ENCODE data around the gene CANX.

Gene CANX

GRCh38 chr5:179749857-179750508 is 51.2 kb downstream of the CANX start:
- TF ChIP-seq CTCF (IDR thresholded peaks at IDR 0.05), result no peak

GRCh38 chr5:179753971-179754370 is 55.2 kb downstream of the CANX start:
- no peak for TF ChIP-seq CTCF (IDR thresholded peaks at IDR 0.05)

GRCh38 chr5:179755022-179755421 is 56.3 kb downstream of the CANX start:
- no peak for TF ChIP-seq CTCF (IDR thresholded peaks at IDR 0.05)

GRCh38 chr5:179758955-179759354 is 60.2 kb downstream of the CANX start:
- TF ChIP-seq CTCF (IDR thresholded peaks at IDR 0.05), result no peak

GRCh38 chr5:179759581-179760551 is 61.1 kb downstream of the CANX start:
- TF ChIP-seq CTCF (IDR thresholded peaks at IDR 0.05), result no peak

GRCh38 chr5:179762079-179762780 is 63.5 kb downstream of the CANX start:
- TF ChIP-seq CTCF (IDR thresholded peaks at IDR 0.05), result no peak

- no peak for TF ChIP-seq CTCF (IDR thresholded peaks at IDR 0.05)
These were observed 64.0 kb downstream of the CANX start for GRCh38 chr5:179762781-179763176.
